ENCODE data around the gene NOS1. TPM values are rescaled to one million over a fixed set of nuclear protein-coding genes. Genes with fewer than 3 reads are reported as not detected.

The NOS1 gene
- total and polyA plus RNA-seq, 2 donors (not counting 1 experiment from before 2014, with no cell fraction given): under 0.01 TPM; not detected in 1

DNA sequence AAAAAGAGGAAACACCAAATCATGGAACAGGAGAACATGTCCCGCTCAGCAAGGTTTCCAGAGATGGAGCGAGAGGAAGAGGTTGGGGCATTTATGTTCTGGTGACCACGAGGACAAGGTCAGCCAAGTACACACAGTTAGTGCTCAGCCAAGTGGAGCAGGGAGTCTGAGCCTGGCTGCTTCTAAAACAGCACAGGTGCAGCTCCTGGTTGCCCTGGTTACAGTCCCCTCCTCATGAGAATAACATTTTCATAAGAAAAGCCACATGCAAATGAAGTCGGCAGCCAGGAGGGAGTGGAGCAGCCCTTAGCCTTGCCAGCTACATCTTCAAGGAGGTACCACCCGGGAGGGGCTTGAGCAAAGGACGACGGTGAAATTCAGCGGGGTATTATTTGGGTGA lies 81.8 kb downstream of the NOS1 start:
- H3K27me3 ChIP-seq (ENCODE audit: control insufficient read depth, insufficient read depth, low read length): no peaks in the 10 kb centered on the region
- H3K4me2 ChIP-seq (ENCODE audit: extremely low read depth, insufficient read depth, low read length): no peak overlapping the region
- no peaks in the 10 kb centered on the region for H3K9me3 ChIP-seq (ENCODE audit: control insufficient read depth, insufficient read depth, low read depth, low read length)
- TF ChIP-seq, protein P1, sequence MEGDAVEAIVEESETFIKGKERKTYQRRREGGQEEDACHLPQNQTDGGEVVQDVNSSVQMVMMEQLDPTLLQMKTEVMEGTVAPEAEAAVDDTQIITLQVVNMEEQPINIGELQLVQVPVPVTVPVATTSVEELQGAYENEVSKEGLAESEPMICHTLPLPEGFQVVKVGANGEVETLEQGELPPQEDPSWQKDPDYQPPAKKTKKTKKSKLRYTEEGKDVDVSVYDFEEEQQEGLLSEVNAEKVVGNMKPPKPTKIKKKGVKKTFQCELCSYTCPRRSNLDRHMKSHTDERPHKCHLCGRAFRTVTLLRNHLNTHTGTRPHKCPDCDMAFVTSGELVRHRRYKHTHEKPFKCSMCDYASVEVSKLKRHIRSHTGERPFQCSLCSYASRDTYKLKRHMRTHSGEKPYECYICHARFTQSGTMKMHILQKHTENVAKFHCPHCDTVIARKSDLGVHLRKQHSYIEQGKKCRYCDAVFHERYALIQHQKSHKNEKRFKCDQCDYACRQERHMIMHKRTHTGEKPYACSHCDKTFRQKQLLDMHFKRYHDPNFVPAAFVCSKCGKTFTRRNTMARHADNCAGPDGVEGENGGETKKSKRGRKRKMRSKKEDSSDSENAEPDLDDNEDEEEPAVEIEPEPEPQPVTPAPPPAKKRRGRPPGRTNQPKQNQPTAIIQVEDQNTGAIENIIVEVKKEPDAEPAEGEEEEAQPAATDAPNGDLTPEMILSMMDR (conservative IDR thresholded peaks at IDR 0.05 in 1 of 2, IDR thresholded peaks at IDR 0.05 in 1 of 2; ENCODE audit: low read depth in 1 of 2, low read length in 2 of 2): no peak
- no peak for TF ChIP-seq EZH2 (IDR thresholded peaks at IDR 0.05; ENCODE audit: low read length, missing control alignments)
- no peaks in the 10 kb centered on the region for H4K20me1 ChIP-seq (ENCODE audit: control insufficient read depth, extremely low read depth, insufficient read depth, low read length)
- H2AFZ ChIP-seq (ENCODE audit: low read length): no peak overlapping the region
- DNase-seq (ENCODE audit: low read depth in 2 of 2): no peak
- no peak overlapping the region for H3K4me3 ChIP-seq (replicated peaks in 1 of 4; ENCODE audit: control extremely low read depth in 1 of 4, insufficient read depth in 1 of 4, low read depth in 3 of 4, low read length in 4 of 4)
- no peaks in the 10 kb centered on the region for H3K36me3 ChIP-seq (ENCODE audit: control insufficient read depth, insufficient read depth, low read length)
- no peaks in the 10 kb centered on the region for H3K4me1 ChIP-seq (ENCODE audit: control insufficient read depth, extremely low read depth, insufficient read depth, low read length)
- no peak overlapping the region for H3K9ac ChIP-seq (ENCODE audit: insufficient read depth, low read length)
- H3K27ac ChIP-seq (ENCODE audit: insufficient read depth, low read length): no peak overlapping the region
- H3K79me2 ChIP-seq (ENCODE audit: control insufficient read depth, insufficient read depth, low read length): no peaks in the 10 kb centered on the region

DNA sequence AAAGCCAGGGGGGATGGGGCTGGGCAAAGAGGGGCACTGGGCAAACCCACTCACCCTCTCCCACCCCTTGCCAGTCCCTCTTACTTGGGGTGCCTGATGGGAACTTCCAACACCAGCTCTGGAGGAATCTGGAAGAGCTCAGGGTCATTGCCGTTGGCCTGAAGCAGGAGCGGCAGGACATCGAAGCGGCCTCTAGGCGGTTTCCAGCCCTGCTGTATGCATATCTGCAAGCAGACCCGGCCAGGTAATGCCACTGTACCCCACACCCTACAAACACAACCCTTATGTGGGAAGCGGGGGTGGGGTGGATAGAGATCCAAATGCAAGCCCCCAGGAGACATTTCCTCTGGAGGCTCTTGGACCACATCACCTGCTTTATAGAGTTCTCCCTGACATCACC lies 83.6 kb downstream of the NOS1 start:
- Histone ChIP-seq H3K9me3 (ENCODE audit: control insufficient read depth, insufficient read depth, low read depth, low read length) (no peaks in the 10 kb centered on the region), H3K79me2 (ENCODE audit: control insufficient read depth, insufficient read depth, low read length) (no peaks in the 10 kb centered on the region), H3K9ac (ENCODE audit: insufficient read depth, low read length) (no peak overlapping the region), H3K27ac (ENCODE audit: insufficient read depth, low read length) (no peak overlapping the region), H4K20me1 (ENCODE audit: control insufficient read depth, extremely low read depth, insufficient read depth, low read length) (no peaks in the 10 kb centered on the region), H3K4me3 (replicated peaks in 1 of 4; ENCODE audit: control extremely low read depth in 1 of 4, insufficient read depth in 1 of 4, low read depth in 3 of 4, low read length in 4 of 4) (no peak overlapping the region), H2AFZ (ENCODE audit: low read length) (no peak overlapping the region), H3K4me2 (ENCODE audit: extremely low read depth, insufficient read depth, low read length) (no peak overlapping the region), H3K4me1 (ENCODE audit: control insufficient read depth, extremely low read depth, insufficient read depth, low read length) (no peaks in the 10 kb centered on the region), H3K27me3 (ENCODE audit: control insufficient read depth, insufficient read depth, low read length) (no peaks in the 10 kb centered on the region), H3K36me3 (ENCODE audit: control insufficient read depth, insufficient read depth, low read length) (no peaks in the 10 kb centered on the region)
- DNase-seq (ENCODE audit: low read depth in 2 of 2): no peak
- no peak for TF ChIP-seq EZH2 (IDR thresholded peaks at IDR 0.05; ENCODE audit: low read length, missing control alignments)
- TF ChIP-seq, protein P1 (conservative IDR thresholded peaks at IDR 0.05 in 1 of 2, IDR thresholded peaks at IDR 0.05 in 1 of 2; ENCODE audit: low read depth in 1 of 2, low read length in 2 of 2): no peak

DNA sequence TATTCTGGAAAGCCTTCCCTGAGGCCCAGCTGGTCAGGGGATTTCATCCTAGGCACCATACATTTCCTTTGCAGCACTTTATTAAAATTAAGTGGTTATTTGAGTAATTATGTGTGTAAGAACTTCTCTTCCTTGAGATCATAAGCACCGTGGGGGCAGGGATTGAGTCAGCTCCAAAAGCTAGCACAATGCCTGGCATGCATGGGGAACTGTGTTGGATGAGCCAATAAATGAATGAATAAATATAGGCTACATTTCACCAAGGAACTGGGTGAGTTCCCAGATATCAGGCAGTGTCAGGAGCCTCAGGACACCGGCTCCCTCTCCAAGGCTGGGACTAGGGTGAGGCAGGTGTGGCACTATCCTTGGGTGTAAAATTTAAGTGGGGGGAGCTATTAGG lies 88.3 kb downstream of the NOS1 start:
- Histone ChIP-seq H3K4me3 (replicated peaks in 1 of 4; ENCODE audit: control extremely low read depth in 1 of 4, insufficient read depth in 1 of 4, low read depth in 3 of 4, low read length in 4 of 4) (no peak overlapping the region), H3K4me2 (ENCODE audit: extremely low read depth, insufficient read depth, low read length) (no peak overlapping the region), H3K79me2 (ENCODE audit: control insufficient read depth, insufficient read depth, low read length) (no peaks in the 10 kb centered on the region), H2AFZ (ENCODE audit: low read length) (no peak overlapping the region), H3K27me3 (ENCODE audit: control insufficient read depth, insufficient read depth, low read length) (no peaks in the 10 kb centered on the region), H3K36me3 (ENCODE audit: control insufficient read depth, insufficient read depth, low read length) (no peaks in the 10 kb centered on the region), H3K4me1 (ENCODE audit: control insufficient read depth, extremely low read depth, insufficient read depth, low read length) (no peaks in the 10 kb centered on the region), H3K9me3 (ENCODE audit: control insufficient read depth, insufficient read depth, low read depth, low read length) (no peaks in the 10 kb centered on the region), H3K27ac (ENCODE audit: insufficient read depth, low read length) (no peak overlapping the region), H4K20me1 (ENCODE audit: control insufficient read depth, extremely low read depth, insufficient read depth, low read length) (no peaks in the 10 kb centered on the region), H3K9ac (ENCODE audit: insufficient read depth, low read length) (no peak overlapping the region)
- no peak for TF ChIP-seq EZH2 (IDR thresholded peaks at IDR 0.05; ENCODE audit: low read length, missing control alignments)
- TF ChIP-seq, protein P1 (conservative IDR thresholded peaks at IDR 0.05 in 1 of 2, IDR thresholded peaks at IDR 0.05 in 1 of 2; ENCODE audit: low read depth in 1 of 2, low read length in 2 of 2): no peak
- DNase-seq (ENCODE audit: low read depth in 2 of 2): no peak

Measured in fibroblast of lung (primary cell).